ENCODE measurements around the gene FILIP1. TPM values are rescaled to one million over a fixed set of nuclear protein-coding genes. Genes with fewer than 3 reads are reported as not detected.
A peak's percentile ranks its signal among the peaks of the same experiment; 100 is the strongest.

FILIP1 gene
- total and polyA plus RNA-seq, 2 of the 4 experiments (the other 2 are of a cell fraction), result under 0.01 to 0.03 TPM

DNA sequence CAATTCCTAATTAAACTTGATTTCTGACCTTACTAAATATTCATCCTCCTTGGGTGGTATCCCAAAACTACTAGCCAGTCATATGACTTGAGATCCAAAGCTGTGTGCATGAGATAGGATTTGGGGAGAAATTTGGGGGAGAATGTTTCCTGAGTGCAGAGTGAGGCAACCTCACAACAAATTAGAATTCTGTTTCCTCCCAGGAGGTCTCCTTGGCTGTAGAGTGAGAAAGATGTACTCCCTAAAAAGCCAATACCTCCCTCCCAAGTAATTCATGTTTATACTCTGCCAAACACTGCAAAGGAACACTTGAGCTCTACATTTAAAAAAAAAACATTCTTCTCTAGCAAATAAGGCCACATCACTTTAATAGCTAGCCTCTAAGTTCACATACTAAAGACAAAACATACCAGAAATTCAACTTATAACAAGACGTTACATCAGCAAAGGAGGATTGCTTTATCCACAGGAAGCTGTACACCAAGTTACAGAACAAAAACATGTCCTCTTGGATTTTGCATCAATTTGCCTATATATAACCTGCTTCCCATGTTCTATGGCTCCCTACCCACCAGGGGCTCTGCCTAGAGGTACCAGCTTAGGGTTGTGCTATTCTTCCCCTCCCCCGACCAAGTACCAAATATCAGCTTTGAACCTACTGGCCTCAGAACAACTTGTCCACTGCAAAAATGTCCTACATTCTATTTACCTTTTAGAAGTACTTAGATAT is 193.6 kb downstream of the FILIP1 start (continued):
- no peak for TF ChIP-seq CHD1 (IDR thresholded peaks at IDR 0.05; ENCODE audit: low read depth, low read length)
- TF ChIP-seq FOS (IDR thresholded peaks at IDR 0.05; ENCODE audit: low read depth, low read length), result no peak

DNA sequence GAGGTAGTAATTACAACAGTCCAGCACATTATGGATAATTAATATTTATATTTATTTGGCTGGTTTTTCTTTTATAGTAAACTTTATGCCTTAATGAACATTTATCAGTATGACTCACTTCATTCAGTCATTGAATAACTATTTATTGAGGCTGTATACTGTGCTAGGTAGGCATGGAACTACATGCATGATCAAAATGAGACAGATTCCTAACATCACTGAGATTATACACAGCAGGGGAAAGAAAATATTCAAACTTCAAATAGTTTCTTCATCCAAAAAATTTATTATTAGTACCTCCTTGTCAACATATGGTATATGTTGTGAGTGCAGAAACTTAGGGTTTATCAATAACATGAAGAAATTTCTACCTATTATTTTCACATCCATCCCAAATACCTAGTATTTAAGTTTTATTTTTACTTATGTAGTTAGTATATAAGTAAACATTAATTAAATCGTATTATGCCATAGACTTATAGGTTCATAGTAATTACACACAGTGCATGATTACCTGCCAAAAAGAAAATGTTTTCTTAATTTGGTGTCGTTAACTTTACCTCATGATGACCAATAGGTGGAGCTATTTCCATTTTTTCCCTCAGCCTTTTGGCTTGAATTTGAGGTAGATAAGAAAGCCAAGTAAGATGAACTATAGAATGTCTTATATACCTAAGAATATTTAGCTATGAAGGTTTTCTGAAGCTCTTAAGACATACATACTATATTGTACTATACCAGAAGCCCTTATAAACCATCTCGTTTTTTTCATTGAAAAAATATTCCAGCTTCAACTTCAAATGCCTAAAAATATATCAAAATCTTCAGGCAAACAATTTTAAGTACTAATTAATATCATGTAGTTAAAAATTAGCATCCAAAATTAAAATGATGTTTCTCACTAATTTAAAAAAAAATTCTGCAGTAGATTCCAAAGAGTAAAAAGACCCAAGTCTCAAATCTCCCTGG is 196.5 kb downstream of the FILIP1 start:
- H3K9ac ChIP-seq (ENCODE audit: low read depth, low read length), result no peak overlapping the region
- in situ Hi-C loops (cut with MboI; ENCODE audit: low sequenced_read_pairs), result loop anchor here (5.0 kb wide), 1 partner anchor 235 kb away; no protein-coding TSS in a partner anchor
- H3K23ac ChIP-seq (ENCODE audit: low read depth, low read length), result no peak overlapping the region
- H3K4me2 ChIP-seq (ENCODE audit: low read depth, low read length), result no peak overlapping the region
- H3K4me3 ChIP-seq (ENCODE audit: insufficient read depth, low read depth, low read length), result no peak overlapping the region
- H2BK5ac ChIP-seq (ENCODE audit: low read depth, low read length, poor library complexity, severe bottlenecking), result no peak overlapping the region
- no peaks in the 10 kb centered on the region for H3K79me1 ChIP-seq (ENCODE audit: low read depth in 1 of 2, low read length in 2 of 2)
- no peaks in the 10 kb centered on the region for H3K9me1 ChIP-seq (ENCODE audit: insufficient read depth, low read length)
- H2AK9ac ChIP-seq (replicated peaks; ENCODE audit: low read depth, low read length, poor library complexity), result no peak overlapping the region
- no peaks in the 10 kb centered on the region for H3K27me3 ChIP-seq (ENCODE audit: control insufficient read depth, insufficient read depth, low read length)
- H3K14ac ChIP-seq (replicated peaks; ENCODE audit: low read depth, low read length), result no peak overlapping the region
- no peak overlapping the region for H3K18ac ChIP-seq (ENCODE audit: low read depth, low read length)
- H2BK120ac ChIP-seq (ENCODE audit: low read depth, low read length), result no peak overlapping the region
- no CpG with 5 or more reads among the region's 3 CpGs for WGBS, 2 experiments (ENCODE audit: extremely low coverage in 2 of 2, insufficient read length in 1 of 2)
- H3K9me3 ChIP-seq (ENCODE audit: control insufficient read depth, insufficient read depth, low read length), result no peaks in the 10 kb centered on the region
- no peak overlapping the region for H2BK15ac ChIP-seq (ENCODE audit: low read depth, low read length)
- no peak overlapping the region for H3K56ac ChIP-seq (ENCODE audit: extremely low read depth, insufficient read depth, low read length)
- no peak overlapping the region for H2AFZ ChIP-seq (replicated peaks; ENCODE audit: low read length, poor library complexity)
- DNase-seq (peak; percentile 71), ATAC-seq (ENCODE audit: low read depth) (peak; percentile 53; the same call in 1 of the 2 replicates)
- H3K36me3 ChIP-seq (ENCODE audit: control insufficient read depth, insufficient read depth, low read length), result no peaks in the 10 kb centered on the region
- H2BK20ac ChIP-seq (ENCODE audit: low read depth, low read length), result no peak overlapping the region
- POLR2A ChIA-PET (ENCODE audit: unreplicated experiment), result interaction anchor here (0.6 kb wide), 1 partner anchor 231 kb away, joined by 4 read pairs; no protein-coding TSS in a partner anchor
- no TSS peak for BruUV-seq (replicated peaks)
- H4K5ac ChIP-seq (ENCODE audit: low read depth, low read length), result no peak overlapping the region
- no peak overlapping the region for H4K8ac ChIP-seq (ENCODE audit: low read depth in 2 of 2, low read length in 2 of 2)
- no peak overlapping the region for H3K27ac ChIP-seq (ENCODE audit: insufficient read depth, low read length)
- intact Hi-C loops (cut with micrococcal nuclease), result loop anchor here (1.0 kb wide), 2 partner anchors 208 to 229 kb away; no protein-coding TSS in a partner anchor
- no peak overlapping the region for H2AK5ac ChIP-seq (ENCODE audit: low read depth, low read length)
- dilution Hi-C loops (cut with HindIII; ENCODE audit: low sequenced_read_pairs, unreplicated experiment), result no loop called here
- H3K4me1 ChIP-seq (ENCODE audit: control insufficient read depth, insufficient read depth, low read length), result peaks cover 2% of the 10 kb centered on the region; the same call in 1 of the 2 replicates
- TF ChIP-seq SMC3 (IDR thresholded peaks at IDR 0.05; ENCODE audit: low read depth, low read length) (peak; percentile 87), RAD21 (IDR thresholded peaks at IDR 0.05; ENCODE audit: low read length) (peak; percentile 85), CTCF (conservative IDR thresholded peaks at IDR 0.05; ENCODE audit: low read depth, low read length) (peak; percentile 80), CEBPB (IDR thresholded peaks at IDR 0.05; ENCODE audit: low read depth, low read length) (no peak)
- H4K91ac ChIP-seq (ENCODE audit: insufficient read depth, low read depth, low read length), result no peak overlapping the region
- CTCF ChIA-PET, result interaction anchor here (0.6 to 1.6 kb wide), 9 partner anchors 11 to 249 kb away, joined by 3 to 4 read pairs (median 3); no protein-coding TSS in a partner anchor
- H4K20me1 ChIP-seq (ENCODE audit: insufficient read depth, low read length), result no peaks in the 10 kb centered on the region
- H3K4ac ChIP-seq (ENCODE audit: low read depth, low read length), result no peak overlapping the region

Data from IMR-90 (cell line).